Stomach (tissue), 4 donors: Measurements from ENCODE around the gene VPS37C.

Experiments
- EP300 ChIP-seq: sonication (generic); formaldehyde crosslinking; IDR thresholded peaks from one replicate; pipeline ENCODE4 v1.6.1; 2017; ENCODE audit warnings: antibody characterized with exemption
- TF ChIP-seq, protein P1 (sequence below), 7 experiments: fragments of 450-650 bp in 4 of 7; fragments of 200-600 bp in 3 of 7; sonication (generic) in 3 of 7; IDR thresholded peaks; one replicate each; pipeline ENCODE4 v1.5.1; 2016 to 2019; ENCODE audit warnings: antibody characterized with exemption in 7 of 7, control low read depth in 2 of 7, mild to moderate bottlenecking in 1 of 7

GRCh38 chr11:61118406-61118805 is 42.8 kb downstream of the VPS37C start:
- no peak for TF ChIP-seq EP300
- TF ChIP-seq, protein P1, sequence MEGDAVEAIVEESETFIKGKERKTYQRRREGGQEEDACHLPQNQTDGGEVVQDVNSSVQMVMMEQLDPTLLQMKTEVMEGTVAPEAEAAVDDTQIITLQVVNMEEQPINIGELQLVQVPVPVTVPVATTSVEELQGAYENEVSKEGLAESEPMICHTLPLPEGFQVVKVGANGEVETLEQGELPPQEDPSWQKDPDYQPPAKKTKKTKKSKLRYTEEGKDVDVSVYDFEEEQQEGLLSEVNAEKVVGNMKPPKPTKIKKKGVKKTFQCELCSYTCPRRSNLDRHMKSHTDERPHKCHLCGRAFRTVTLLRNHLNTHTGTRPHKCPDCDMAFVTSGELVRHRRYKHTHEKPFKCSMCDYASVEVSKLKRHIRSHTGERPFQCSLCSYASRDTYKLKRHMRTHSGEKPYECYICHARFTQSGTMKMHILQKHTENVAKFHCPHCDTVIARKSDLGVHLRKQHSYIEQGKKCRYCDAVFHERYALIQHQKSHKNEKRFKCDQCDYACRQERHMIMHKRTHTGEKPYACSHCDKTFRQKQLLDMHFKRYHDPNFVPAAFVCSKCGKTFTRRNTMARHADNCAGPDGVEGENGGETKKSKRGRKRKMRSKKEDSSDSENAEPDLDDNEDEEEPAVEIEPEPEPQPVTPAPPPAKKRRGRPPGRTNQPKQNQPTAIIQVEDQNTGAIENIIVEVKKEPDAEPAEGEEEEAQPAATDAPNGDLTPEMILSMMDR (IDR thresholded peaks at IDR 0.05): no peak
